Urothelium cell line (cell line): ENCODE data around the gene AOPEP.
A peak's percentile ranks its signal among the peaks of the same experiment; 100 is the strongest.

ENCODE experiments used
- DNase-seq: peaks from one replicate; pipeline ENCODE4 v3.0.0; 2011; ENCODE audit warnings: low spot score, mixed read lengths
- FAIRE-seq: peaks from 2 replicates; lab custom pipeline; 2011; peaks lifted over from hg19 to GRCh38; lab: Jason Lieb, UNC

The AOPEP gene

GRCh38 chr9:94760010-94760409 is 33.5 kb downstream of the AOPEP start:
- FAIRE-seq: no peak
- DNase-seq: no peak

DNA sequence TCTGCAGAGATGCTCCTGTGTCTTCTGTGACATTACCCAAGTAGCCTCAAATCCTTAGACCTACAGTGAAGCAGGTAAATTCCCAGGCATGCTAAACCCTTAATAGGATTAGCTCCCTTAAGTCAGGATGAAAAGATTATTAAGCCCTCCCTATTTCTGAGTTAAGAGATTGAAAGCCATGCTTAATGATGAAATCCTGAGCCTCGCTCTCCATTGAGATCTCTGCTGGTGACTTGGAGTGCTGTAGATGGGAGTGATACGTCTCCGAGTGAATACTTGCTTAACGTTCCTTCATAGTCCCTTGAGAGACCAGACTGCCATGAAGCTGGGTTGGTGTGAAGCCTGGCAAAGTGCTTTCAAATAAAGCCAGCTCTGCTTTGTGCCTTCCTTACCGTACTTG is 34.2 kb downstream of the AOPEP start:
- FAIRE-seq (no peak), DNase-seq (no peak)

DNA sequence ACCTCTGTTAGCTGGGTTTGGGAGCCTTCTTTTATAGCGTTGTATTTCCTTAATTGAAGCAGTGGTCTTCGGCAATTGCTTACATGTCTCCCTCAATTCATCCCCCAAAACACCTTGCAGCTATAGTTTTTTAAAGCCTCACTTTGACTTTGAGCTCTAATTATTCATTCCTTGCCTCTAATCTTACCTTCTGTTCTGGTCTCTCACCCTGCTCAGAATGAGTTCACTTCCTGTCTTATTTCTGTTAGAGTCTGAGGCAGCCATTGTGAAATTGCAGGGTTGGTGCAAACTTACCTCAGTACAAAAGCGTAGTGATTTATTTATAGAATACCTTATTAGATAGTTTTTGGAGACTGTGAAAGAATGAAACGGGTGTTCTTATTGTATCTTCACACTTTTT is 35.0 kb downstream of the AOPEP start:
- no peak for FAIRE-seq
- DNase-seq: no peak

DNA sequence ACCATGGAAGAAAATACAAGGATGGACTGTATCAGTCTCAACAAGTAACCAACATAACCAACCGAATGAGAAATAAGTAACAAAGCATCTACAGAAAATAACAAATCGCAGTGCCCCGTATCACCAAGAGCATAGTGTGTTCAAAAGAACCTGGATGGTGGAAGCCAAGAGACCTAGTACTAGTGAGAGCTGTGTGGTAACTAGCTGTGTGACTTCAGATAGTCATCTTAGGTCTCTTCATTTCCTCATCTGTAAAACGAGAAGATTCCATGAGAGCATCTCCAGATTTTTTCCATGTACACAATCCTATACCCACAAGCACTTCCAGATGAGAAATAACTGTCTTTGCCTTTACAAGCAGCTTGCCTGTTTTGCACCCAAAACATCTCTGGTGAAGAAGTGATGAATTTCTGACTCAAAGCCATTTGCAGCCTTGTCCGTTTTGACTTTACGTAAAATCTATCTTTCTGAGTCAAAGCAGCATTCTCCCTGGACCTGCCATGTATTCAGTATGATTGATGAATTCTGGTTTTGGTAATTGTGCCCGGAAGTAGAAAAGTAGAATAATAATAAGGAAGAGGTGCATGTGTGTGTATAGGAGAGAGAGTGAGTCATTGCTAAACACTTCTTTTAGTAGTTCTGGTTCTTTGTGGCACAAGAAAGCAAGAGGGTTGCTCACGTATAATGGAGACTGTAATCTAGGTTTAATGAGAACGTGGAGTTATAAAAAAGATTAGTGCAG is 41.0 kb downstream of the AOPEP start:
- no peak for FAIRE-seq
- no peak for DNase-seq

DNA sequence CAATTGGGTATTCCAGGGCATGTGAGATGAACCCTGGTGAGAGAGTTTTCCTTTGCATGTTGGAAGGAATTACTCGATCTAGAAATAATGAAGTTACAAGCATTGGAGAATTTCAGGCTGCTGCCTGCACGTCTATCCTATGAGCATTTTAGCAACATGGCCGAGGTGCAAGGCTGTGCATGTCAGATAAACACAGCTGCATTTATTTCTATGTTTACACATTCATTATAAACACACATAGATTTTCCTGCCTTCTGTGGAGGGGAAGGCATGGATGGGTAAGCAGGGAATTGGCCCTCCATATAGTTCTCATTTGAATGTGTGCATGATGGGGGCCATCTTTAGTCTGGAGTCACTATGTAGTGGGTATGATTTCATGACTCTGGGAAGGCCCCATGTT is 42.3 kb downstream of the AOPEP start:
- DNase-seq (no peak), FAIRE-seq (no peak)

DNA sequence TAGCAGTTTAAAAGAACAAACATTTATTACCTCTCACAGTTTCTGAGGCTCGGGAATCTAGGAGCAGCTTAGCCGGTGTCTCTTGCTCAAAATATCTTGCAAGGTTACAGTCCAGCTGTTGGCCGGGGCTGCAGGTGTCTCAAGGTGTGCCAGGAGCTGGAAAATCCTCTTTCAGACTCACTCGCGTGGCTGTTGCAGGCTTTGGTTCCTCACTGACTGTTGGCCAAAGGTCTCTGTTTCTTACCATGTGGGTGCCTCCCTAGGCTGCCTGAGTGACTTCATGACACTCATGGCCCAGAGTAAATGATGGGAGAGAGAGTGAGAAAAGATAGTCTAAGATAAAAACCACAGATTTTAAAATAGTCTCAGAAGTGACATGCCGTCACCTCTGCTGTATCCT is 43.8 kb downstream of the AOPEP start:
- DNase-seq (no peak), FAIRE-seq (no peak)

GRCh38 chr9:94771096-94771495 is 44.6 kb downstream of the AOPEP start:
- DNase-seq (no peak), FAIRE-seq (no peak)

DNA sequence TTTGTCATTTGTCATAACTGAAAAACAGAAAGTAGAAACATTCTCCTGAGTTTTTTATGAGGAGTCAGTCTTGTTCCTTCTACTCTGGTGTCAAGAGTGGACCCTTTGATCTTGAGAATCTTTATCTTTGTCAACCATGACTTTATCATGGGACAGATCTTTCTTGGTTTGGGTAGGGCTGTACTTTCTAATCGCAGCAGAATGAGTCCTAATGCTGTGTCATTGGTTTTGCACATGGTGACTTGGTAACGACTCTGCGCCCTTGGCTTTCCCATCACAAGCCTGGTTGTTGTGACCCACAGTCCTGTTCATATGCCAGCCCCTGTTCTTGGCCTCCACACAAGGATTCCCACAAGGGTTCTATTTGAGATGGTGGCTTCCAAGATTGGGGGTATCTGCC is 45.6 kb downstream of the AOPEP start:
- DNase-seq: no peak
- no peak for FAIRE-seq

DNA sequence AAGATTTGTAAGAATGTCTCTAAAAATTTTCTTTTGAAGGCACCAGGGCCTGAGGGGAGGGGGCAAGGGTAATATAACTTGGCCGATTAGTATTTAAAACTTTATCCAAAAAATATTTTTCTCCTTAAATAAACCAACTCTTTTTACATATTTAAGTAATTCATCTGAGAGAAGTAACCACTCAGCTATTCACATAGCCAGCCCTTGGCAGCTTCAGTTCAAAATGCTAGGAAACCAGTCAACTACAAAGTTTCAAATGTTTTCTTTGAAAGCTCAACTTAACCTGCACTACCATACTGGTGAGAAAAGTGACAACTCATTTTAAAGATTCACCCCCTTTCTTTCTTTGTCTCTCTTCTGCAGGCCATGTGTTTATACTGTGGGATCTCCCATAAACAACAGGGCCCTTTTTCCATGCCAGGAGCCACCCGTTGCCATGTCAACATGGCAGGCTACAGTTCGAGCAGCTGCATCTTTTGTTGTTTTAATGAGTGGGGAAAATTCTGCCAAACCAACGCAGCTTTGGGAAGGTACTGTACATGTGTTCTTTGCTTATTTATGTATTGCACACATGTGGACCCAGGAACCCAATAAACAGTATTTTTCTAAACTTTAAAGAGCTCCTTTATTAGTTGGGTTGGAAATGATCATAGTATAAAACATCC is 46.3 kb downstream of the AOPEP start:
- no peak for DNase-seq
- no peak for FAIRE-seq

DNA sequence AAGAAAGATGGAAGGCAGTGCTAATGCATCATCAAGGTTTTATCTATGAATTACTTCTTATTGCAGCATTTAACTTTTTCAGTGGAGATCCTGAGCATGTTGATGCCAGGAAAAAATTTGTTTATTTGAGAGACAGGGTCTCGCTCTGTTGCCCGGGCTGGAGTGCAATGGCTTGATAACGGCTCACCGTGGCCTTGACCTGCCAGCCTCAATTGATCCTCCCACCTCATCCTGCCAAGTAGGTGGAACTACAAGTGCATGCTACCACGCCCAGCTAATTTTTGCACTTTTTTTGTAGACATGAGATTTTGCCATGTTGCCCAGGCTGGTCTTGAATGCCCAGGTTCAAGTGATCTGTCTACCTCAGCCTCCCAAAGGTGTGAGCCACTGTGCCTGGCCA is 47.2 kb downstream of the AOPEP start:
- FAIRE-seq (no peak), DNase-seq (no peak)

- DNase-seq (no peak), FAIRE-seq (no peak)
These were observed 51.5 kb downstream of the AOPEP start for GRCh38 chr9:94778013-94778412.

DNA sequence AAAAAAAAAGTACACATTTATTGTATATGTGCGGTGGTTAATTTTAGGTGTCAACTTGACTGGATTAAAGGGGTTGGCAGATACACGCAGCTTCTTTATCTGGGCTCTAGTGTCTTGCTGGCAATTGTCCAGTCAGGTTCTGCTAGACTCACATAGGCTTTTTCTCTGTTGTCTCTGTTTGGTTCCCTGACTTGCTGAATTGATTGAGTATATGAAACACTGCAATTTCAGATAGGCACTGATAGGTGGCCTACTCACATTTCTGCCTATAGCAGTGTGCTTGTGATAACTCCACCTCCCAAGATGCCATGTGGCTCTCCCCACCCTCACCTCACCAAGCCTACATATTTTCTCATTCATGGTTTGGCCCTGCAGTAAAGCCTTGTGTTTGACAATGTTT is 52.5 kb downstream of the AOPEP start:
- DNase-seq (no peak), FAIRE-seq (no peak)

- FAIRE-seq (no peak), DNase-seq (no peak)
These were observed 53.3 kb downstream of the AOPEP start for GRCh38 chr9:94779693-94780290.

DNA sequence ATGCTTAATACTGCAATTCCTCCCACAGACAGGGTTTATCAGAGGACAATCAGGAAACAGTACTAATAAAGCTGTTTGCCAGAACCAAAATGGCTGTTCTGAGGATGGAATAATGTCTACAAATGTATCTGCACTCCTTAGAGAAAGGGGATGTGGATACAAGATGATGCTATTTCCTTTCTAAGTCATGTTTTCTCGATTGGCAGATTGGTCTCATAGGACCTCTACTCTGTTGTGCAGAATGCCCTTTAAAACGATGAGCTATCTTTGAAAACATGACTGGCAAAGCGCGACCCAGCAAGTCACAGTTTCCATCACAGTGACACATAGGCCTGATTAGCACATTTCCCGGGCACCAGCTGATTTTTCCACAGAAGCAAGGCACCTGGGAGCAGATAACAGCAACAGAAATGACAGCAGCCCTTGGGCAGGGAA is 54.0 kb downstream of the AOPEP start:
- DNase-seq (no peak), FAIRE-seq (no peak)

DNA sequence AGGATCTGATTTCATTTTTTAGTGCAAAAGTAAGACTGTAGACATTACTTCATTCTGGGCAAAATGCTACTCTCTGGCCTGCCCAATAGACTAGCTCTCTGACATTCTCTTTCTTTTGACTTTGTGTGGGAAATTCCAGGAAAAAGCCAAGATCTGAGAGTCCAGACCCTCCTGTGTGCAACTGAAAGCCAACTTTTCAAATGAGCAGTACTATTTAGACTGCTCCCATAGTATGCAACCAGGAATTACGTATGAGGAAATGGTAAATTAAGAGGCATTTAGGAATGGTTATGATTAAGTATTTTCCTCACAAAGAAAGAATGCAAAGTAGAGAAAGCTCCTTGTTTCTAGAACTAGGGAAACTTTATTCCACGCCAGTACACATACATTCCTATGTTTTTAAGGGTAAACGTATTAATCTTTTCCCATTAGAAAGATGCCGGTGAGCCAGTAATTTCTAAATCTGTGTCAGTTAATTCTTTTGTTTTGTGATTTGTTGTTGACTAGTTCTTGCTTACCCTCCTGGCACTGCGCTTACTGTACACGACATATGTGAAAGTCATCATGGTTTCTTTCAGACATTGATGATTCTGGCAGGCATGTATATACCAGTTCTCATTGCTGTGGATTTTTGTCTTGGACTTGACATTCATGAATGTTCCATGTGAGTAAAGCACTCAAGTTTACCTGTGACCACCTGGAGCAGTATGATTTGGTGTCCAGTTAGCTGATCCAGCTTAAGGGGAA is 56.0 kb downstream of the AOPEP start:
- no peak for DNase-seq
- FAIRE-seq: no peak

- DNase-seq (peak; percentile 63), FAIRE-seq (no peak)
These were observed 56.7 kb downstream of the AOPEP start for GRCh38 chr9:94783102-94783682.

GRCh38 chr9:94783928-94784327 is 57.4 kb downstream of the AOPEP start:
- no peak for FAIRE-seq
- DNase-seq: no peak

DNA sequence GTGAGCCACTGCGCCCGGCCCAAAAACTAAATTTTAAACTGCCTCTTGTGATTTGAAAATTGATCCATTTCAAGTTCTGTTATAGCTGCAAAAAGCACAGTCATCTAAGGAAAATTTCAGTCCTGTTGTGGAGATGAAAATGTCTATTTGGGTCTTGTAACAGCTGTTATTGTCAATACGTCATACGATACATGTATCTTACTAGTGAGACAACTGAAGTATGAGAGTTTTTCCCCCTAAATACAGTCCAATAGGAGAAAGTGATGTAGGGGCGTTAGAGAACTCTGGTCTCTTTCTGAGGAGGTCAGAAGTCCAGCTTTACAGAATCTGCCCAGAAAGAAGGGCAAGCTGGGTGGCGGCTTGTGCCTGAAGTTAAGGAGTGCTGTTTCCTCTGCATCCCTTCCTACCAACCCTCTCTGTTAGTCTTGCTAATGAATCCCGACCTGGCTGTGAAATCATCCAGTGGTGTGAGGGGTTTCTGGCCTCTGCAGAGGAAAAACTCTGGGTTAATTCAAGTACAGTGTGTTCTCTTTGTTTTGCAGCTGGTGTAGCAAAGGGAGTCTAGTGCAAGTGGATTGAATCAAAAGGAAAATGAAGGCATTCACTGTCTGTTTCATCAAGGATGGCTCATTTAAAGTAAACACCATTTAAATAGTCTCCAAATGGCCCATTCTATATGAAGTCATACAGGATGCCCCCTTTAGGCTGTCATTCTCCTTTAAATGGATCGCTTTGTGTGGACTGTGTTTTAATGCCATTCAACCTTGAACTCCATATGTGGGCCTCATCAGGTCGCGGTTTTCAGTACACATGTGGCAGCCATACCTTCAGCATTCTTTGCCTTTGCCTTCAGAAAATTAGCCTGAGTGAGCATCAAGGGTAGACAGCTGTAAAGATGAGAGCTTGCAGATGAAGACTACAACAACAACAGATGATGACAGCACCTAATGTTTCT is 59.0 kb downstream of the AOPEP start:
- DNase-seq (no peak), FAIRE-seq (no peak)

DNA sequence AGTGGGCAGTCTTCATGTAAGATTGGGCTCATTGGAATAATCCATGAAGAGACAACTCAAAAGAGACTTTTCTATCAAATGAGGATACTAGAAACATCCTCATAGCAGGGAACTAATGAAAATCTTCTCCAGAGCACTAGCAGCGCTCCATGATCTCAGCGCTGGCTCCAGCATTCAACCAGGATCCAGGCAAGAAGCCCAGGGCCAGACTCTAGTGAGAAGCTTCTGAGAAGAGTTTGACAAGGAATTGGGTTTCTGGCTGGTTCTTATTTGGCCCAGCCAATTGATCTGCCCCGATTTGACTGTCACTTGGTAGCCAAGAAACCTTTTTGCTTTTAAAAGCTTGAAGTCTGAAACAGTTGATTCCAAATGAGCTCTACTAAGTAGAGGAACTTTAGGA is 60.1 kb downstream of the AOPEP start:
- DNase-seq: no peak
- FAIRE-seq: no peak

DNA sequence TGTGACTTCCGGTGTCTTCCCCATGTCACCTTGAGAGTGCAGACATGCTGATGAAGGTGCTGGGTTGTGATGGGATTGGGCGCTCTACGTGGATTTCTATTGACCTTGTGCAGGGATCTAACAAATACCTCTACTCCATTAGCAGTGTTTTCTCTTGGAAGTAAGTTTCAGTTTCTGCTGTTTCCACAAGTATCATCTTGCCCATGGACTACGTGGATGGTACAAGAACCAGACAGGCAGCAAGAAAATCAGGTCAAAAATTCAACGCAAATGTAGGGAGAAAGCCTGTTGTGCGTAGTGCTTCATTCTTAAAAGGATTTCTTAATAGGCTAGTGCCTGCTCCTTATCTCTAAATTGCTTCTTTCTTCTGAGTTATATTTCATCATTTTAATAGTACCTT is 60.8 kb downstream of the AOPEP start:
- no peak for DNase-seq
- no peak for FAIRE-seq
